SK-N-MC (cell line): Measurements from ENCODE around the gene AGAP6.
"Not testable (repeated sequence)": the region's sequence is repeated elsewhere in the genome, so short reads cannot be mapped to it uniquely, and the experiment has no call there.

Experiments
- EZH2 ChIP-seq: fragments of 200-600 bp; sonication (generic); IDR thresholded peaks from one replicate; pipeline ENCODE4 v1.6.1; 2017; ENCODE audit warnings: antibody characterized with exemption
- POLR2AphosphoS5 ChIP-seq: IDR thresholded peaks from 2 replicates; pipeline ENCODE4 v1.6.1; 2012; ENCODE audit warnings: mild to moderate bottlenecking, low read depth, low read length, borderline replicate concordance

GRCh38 chr10:50051995-50052660, 63.9 kb downstream of the AGAP6 start:
- TF ChIP-seq POLR2AphosphoS5, EZH2: not testable (repeated sequence)
